Neural cell (in vitro differentiated cells): ENCODE measurements around the gene PCDHB6. TPM values are rescaled to one million over a fixed set of nuclear protein-coding genes. Genes with fewer than 3 reads are reported as not detected.
"Not testable (repeated sequence)": the region's sequence is repeated elsewhere in the genome, so short reads cannot be mapped to it uniquely, and the experiment has no call there.

Source experiments
- H2AFZ ChIP-seq: fragments of 200-600, 300-800 bp; sonication (generic), shearing (Covaris generic); 2 replicates; pipeline ENCODE4 v1.6.0; 2014; ENCODE audit warnings: low read depth, mild to moderate bottlenecking, antibody characterized with exemption, low read length, moderate library complexity
- H3F3A ChIP-seq: fragments of 200-600 bp; shearing (Covaris generic); 2 replicates; pipeline ENCODE4 v1.6.1; 2016; ENCODE audit warnings: mild to moderate bottlenecking, moderate library complexity, mixed read lengths, antibody characterized with exemption, low read length; ENCODE audit not compliant: insufficient read depth, poor library complexity, severe bottlenecking
- H3K27ac ChIP-seq: fragments of 200-600, 300-800 bp; sonication (generic), shearing (Covaris generic); 2 replicates; pipeline ENCODE4 v1.5.1; 2014; ENCODE audit warnings: mild to moderate bottlenecking, low read length, moderate library complexity
- H3K27me3 ChIP-seq: fragments of 300-800, 200-600 bp; sonication (generic), shearing (Covaris generic); 2 replicates; pipeline ENCODE4 v1.6.0; 2014; ENCODE audit warnings: mild to moderate bottlenecking, low read depth, low read length, moderate library complexity; ENCODE audit not compliant: insufficient read depth
- H3K36me3 ChIP-seq: fragments of 300-800, 200-600 bp; sonication (generic), shearing (Covaris generic); 2 replicates; pipeline ENCODE4 v1.5.1; 2014; ENCODE audit warnings: mild to moderate bottlenecking, antibody characterized with exemption, low read length, moderate library complexity; ENCODE audit not compliant: insufficient read depth
- H3K4me2 ChIP-seq: fragments of 300-800, 200-600 bp; sonication (generic), shearing (Covaris generic); 2 replicates; pipeline ENCODE4 v1.6.0; 2014; ENCODE audit warnings: mild to moderate bottlenecking, low read length
- H3K4me3 ChIP-seq: fragments of 300-800, 200-600 bp; sonication (generic), shearing (Covaris generic); 2 replicates; pipeline ENCODE4 v1.5.1; 2014; ENCODE audit warnings: mild to moderate bottlenecking, low read length, moderate library complexity
- H3K79me2 ChIP-seq: fragments of 200-600 bp; shearing (Covaris generic); replicated peaks from 2 replicates; pipeline ENCODE4 v1.6.0; 2014; ENCODE audit warnings: mild to moderate bottlenecking, low read length, moderate library complexity; ENCODE audit not compliant: insufficient read depth
- H3K9ac ChIP-seq: fragments of 300-800, 200-600 bp; sonication (generic), shearing (Covaris generic); 2 replicates; pipeline ENCODE4 v1.6.1; 2016; ENCODE audit warnings: mild to moderate bottlenecking, low read length, mixed read lengths
- H3K9me2 ChIP-seq: fragments of 200-600 bp; shearing (Covaris generic); 2 replicates; pipeline ENCODE4 v1.6.1; 2016; ENCODE audit warnings: mild to moderate bottlenecking, low read length, mixed read lengths; ENCODE audit not compliant: insufficient read depth
- H3K9me3 ChIP-seq: fragments of 200-600, 300-800 bp; sonication (generic), shearing (Covaris generic); 2 replicates; pipeline ENCODE4 v1.6.1; 2016; ENCODE audit warnings: mild to moderate bottlenecking, mixed run types, low read length, moderate library complexity, mixed read lengths
- H4K20me1 ChIP-seq: fragments of 200-600 bp; shearing (Covaris generic); 2 replicates; pipeline ENCODE4 v1.6.1; 2016; ENCODE audit warnings: mild to moderate bottlenecking, mixed run types; ENCODE audit not compliant: insufficient read depth
- EP300 ChIP-seq: fragments of 450-650 bp; conservative IDR thresholded peaks from 2 replicates; pipeline ENCODE4 v1.6.1; 2014; ENCODE audit warnings: antibody characterized with exemption, mild to moderate bottlenecking, moderate library complexity; ENCODE audit not compliant: poor library complexity, severe bottlenecking
- EZH2 ChIP-seq: fragments of 200-600, 300-800 bp; shearing (Covaris generic), sonication (generic); IDR thresholded peaks from 2 replicates; pipeline ENCODE4 v1.6.1; 2014; ENCODE audit warnings: antibody characterized with exemption, low read length, borderline replicate concordance, mild to moderate bottlenecking; ENCODE audit not compliant: insufficient read depth, poor library complexity, severe bottlenecking
- POLR2AphosphoS5 ChIP-seq: IDR thresholded peaks from 2 replicates; pipeline ENCODE4 v1.6.1; 2012
- SMC3 ChIP-seq: fragments of 450-650 bp; conservative IDR thresholded peaks from 2 replicates; pipeline ENCODE4 v1.6.1; 2014; ENCODE audit warnings: antibody characterized with exemption, mild to moderate bottlenecking, moderate library complexity; ENCODE audit not compliant: poor library complexity
- TAF1 ChIP-seq: IDR thresholded peaks from 2 replicates; pipeline ENCODE4 v1.6.1; 2012; ENCODE audit warnings: low read depth
- polyA plus RNA-seq: library from polyadenylated mRNA; depleted of rRNA; stranded (reverse); fragments of >200 nt; gene quantifications from 2 replicates; pipeline ENCODE4 v1.2.3, GENCODE V29; 2014
- TF ChIP-seq, protein P1 (sequence below): fragments of 450-650 bp; IDR thresholded peaks from 2 replicates; pipeline ENCODE4 v1.5.1; 2014; ENCODE audit warnings: antibody characterized with exemption, mild to moderate bottlenecking, moderate library complexity; ENCODE audit not compliant: poor library complexity, severe bottlenecking

The PCDHB6 gene
- polyA plus RNA-seq, 1 donor from 2014 or later = 1.7 TPM

DNA sequence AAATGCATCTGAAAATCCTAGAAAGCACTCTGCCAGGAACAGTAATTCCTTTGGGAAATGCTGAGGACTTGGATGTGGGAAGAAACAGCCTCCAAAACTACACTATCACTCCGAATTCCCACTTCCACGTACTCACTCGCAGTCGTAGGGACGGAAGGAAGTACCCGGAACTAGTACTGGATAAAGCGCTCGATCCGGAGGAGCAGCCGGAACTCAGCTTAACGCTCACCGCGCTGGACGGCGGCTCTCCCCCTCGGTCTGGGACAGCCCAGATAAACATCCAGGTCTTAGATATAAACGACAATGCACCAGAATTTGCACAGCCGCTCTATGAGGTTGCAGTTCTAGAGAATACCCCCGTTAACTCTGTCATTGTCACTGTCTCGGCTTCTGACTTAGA is 48.8 kb upstream of the PCDHB6 start:
- Histone ChIP-seq H3K27ac (no peak overlapping the region), H3K79me2 (peaks cover 67% of the 10 kb centered on the region), H2AFZ (no peak overlapping the region), H4K20me1 (no peaks in the 10 kb centered on the region), H3K36me3 (peaks cover 51% of the 10 kb centered on the region), H3K9ac (no peak overlapping the region), H3F3A (no peaks in the 10 kb centered on the region), H3K9me2 (no peaks in the 10 kb centered on the region), H3K4me2 (no peak overlapping the region), H3K27me3 (no peaks in the 10 kb centered on the region), H3K4me3 (peak overlapping the region; percentile 49), H3K9me3 (peaks cover 43% of the 10 kb centered on the region)
- TF ChIP-seq EZH2 = no peak
- TF ChIP-seq POLR2AphosphoS5 = no peak

- peaks cover 53% of the 10 kb centered on the region for H3K36me3 ChIP-seq
These were observed 47.8 kb upstream of the PCDHB6 start for GRCh38 chr5:141102070-141102469.

GRCh38 chr5:141102471-141102870 is 47.4 kb upstream of the PCDHB6 start:
- not testable (repeated sequence) for H3K9me2 ChIP-seq, H3K27me3 ChIP-seq, H3K4me2 ChIP-seq, H4K20me1 ChIP-seq, H3K4me3 ChIP-seq, H2AFZ ChIP-seq, H3F3A ChIP-seq, H3K27ac ChIP-seq, H3K9ac ChIP-seq
- H3K79me2 ChIP-seq = peaks cover 64% of the 10 kb centered on the region
- peaks cover 53% of the 10 kb centered on the region for H3K36me3 ChIP-seq
- H3K9me3 ChIP-seq = peaks cover 37% of the 10 kb centered on the region

More at GRCh38 chr5:141102070-141102469, 47.8 kb upstream of the PCDHB6 start:
- Histone ChIP-seq H3K79me2 (peaks cover 68% of the 10 kb centered on the region), H3K9me3 (peaks cover 41% of the 10 kb centered on the region)
- H4K20me1 ChIP-seq, H3K9ac ChIP-seq, H3K27ac ChIP-seq, H3K4me2 ChIP-seq, H3K9me2 ChIP-seq, H3F3A ChIP-seq, H3K27me3 ChIP-seq, H2AFZ ChIP-seq, H3K4me3 ChIP-seq: not testable (repeated sequence)

DNA sequence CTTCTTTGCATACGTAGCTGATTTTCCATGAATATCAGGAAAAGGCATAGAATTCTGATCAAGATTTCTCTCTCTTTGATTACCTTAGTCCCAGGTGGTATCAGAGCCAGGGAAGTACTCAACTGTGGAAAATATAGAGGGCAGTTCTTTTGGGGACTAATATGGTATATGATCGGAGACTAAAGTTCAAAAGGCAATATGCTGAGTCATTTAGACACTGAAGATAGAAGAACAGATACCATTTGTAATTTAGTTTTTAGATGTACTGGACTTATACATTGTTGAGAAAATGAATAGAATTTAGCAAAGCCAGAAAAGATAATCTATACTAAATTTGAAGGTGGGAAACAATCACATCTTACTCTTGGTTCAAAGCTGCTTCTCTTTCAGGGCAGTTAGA is 44.5 kb upstream of the PCDHB6 start:
- no peak overlapping the region for H3K9ac ChIP-seq
- H3K9me3 ChIP-seq = peaks cover 41% of the 10 kb centered on the region
- no peak overlapping the region for H3K4me2 ChIP-seq
- TF ChIP-seq TAF1 = no peak
- TF ChIP-seq SMC3 = no peak
- TF ChIP-seq EP300 = no peak
- TF ChIP-seq POLR2AphosphoS5 = no peak
- TF ChIP-seq, protein P1, sequence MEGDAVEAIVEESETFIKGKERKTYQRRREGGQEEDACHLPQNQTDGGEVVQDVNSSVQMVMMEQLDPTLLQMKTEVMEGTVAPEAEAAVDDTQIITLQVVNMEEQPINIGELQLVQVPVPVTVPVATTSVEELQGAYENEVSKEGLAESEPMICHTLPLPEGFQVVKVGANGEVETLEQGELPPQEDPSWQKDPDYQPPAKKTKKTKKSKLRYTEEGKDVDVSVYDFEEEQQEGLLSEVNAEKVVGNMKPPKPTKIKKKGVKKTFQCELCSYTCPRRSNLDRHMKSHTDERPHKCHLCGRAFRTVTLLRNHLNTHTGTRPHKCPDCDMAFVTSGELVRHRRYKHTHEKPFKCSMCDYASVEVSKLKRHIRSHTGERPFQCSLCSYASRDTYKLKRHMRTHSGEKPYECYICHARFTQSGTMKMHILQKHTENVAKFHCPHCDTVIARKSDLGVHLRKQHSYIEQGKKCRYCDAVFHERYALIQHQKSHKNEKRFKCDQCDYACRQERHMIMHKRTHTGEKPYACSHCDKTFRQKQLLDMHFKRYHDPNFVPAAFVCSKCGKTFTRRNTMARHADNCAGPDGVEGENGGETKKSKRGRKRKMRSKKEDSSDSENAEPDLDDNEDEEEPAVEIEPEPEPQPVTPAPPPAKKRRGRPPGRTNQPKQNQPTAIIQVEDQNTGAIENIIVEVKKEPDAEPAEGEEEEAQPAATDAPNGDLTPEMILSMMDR = no peak
- no peaks in the 10 kb centered on the region for H3K27me3 ChIP-seq
- no peak overlapping the region for H3K27ac ChIP-seq
- no peaks in the 10 kb centered on the region for H3F3A ChIP-seq
- H4K20me1 ChIP-seq = no peaks in the 10 kb centered on the region
- H3K36me3 ChIP-seq = peaks cover 30% of the 10 kb centered on the region
- no peaks in the 10 kb centered on the region for H3K9me2 ChIP-seq
- no peak overlapping the region for H2AFZ ChIP-seq
- peaks cover 52% of the 10 kb centered on the region for H3K79me2 ChIP-seq
- H3K4me3 ChIP-seq = no peak overlapping the region
